Measurements from ENCODE around the gene PGAP1. TPM values are rescaled to one million over a fixed set of nuclear protein-coding genes. Genes with fewer than 3 reads are reported as not detected.
A peak's percentile ranks its signal among the peaks of the same experiment; 100 is the strongest.

PGAP1 gene
- total RNA-seq, 6 donors from 2014 or later = 4.2 to 15.5 (median 10.5) TPM

DNA sequence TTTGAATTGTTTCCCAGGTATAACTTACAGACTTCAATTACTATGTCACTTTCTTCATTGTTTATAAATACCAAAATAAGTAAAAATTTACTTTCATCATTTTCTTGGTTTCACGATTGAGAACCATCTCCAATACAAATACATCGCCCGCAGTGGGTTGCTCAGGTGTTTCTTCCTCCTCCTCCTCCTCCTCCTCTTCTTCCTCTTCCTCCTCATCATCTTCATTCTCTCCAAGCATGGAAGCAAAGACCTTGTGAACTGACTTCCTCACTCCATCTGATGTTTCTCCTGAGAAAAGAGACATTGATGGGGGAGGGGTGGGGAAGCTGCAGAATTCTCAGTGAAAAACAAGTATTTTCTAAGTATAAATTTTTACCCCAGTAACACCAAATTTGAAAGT lies 133.6 kb downstream of the PGAP1 start:
- Histone ChIP-seq H3K9me3 (no peaks in the 10 kb centered on the region), H3K4me1 (peaks cover 0 to 10% (median under 1%) of the 10 kb centered on the region in 4 donors), H3K27ac (no peak overlapping the region), H3K36me3 (peaks cover 21 to 91% (median 37%) of the 10 kb centered on the region in 4 donors), H3K4me3 (no peak overlapping the region), H3K27me3 (no peaks in the 10 kb centered on the region)
- WGBS, 2 donors = 85 to 91% methylated on average over 3 of the region's 3 CpGs
- TF ChIP-seq POLR2A (IDR thresholded peaks at IDR 0.05) (no peak), POLR2AphosphoS5 (IDR thresholded peaks at IDR 0.05) (no peak), EP300 (IDR thresholded peaks at IDR 0.05) (no peak)
- TF ChIP-seq, protein P1, sequence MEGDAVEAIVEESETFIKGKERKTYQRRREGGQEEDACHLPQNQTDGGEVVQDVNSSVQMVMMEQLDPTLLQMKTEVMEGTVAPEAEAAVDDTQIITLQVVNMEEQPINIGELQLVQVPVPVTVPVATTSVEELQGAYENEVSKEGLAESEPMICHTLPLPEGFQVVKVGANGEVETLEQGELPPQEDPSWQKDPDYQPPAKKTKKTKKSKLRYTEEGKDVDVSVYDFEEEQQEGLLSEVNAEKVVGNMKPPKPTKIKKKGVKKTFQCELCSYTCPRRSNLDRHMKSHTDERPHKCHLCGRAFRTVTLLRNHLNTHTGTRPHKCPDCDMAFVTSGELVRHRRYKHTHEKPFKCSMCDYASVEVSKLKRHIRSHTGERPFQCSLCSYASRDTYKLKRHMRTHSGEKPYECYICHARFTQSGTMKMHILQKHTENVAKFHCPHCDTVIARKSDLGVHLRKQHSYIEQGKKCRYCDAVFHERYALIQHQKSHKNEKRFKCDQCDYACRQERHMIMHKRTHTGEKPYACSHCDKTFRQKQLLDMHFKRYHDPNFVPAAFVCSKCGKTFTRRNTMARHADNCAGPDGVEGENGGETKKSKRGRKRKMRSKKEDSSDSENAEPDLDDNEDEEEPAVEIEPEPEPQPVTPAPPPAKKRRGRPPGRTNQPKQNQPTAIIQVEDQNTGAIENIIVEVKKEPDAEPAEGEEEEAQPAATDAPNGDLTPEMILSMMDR (IDR thresholded peaks at IDR 0.05) = no peak
- ATAC-seq (ENCODE audit: low FRiP score in 2 of 2) = no peak
- no peak for DNase-seq

DNA sequence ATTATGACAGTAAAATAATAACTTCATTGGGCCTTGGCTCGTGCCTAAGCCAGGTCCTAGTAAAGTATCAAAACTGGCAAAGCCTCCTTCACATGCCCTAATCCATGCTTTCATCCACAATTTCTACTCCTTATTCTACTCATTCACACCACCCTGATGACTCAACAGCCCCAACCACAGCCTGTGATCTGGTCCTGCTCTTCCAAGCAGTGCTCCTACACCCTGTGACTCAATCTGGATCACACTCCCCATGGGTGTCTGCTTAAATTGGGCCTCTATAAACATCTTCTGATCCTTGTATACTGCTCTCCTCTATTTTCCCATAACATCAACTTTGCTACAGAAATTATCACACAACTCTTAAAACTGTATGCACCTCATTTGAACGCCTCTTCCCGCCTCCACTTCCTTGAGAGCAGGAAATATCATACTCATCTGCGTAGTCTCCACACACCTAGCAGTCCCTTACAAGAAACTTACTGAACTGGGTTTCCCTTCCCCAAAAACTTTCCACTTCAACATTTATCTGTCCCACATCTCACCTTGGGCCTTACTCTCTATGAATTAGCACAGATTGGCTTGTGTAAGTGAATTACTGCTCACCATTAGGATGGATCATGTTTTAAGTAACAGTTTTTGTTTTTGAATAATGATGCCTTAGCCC lies 142.9 kb downstream of the PGAP1 start:
- TF ChIP-seq POLR2A (IDR thresholded peaks at IDR 0.05) = no peak
- TF ChIP-seq EP300 (IDR thresholded peaks at IDR 0.05) = no peak
- no peak for TF ChIP-seq POLR2AphosphoS5 (IDR thresholded peaks at IDR 0.05)
- TF ChIP-seq, protein P1 (IDR thresholded peaks at IDR 0.05) = no peak
- Histone ChIP-seq H3K9me3 (no peaks in the 10 kb centered on the region), H3K4me1 (no peaks in the 10 kb centered on the region), H3K27me3 (no peaks in the 10 kb centered on the region), H3K27ac (no peak overlapping the region), H3K4me3 (no peak overlapping the region), H3K36me3 (peaks cover 19 to 90% (median 40%) of the 10 kb centered on the region in 4 donors)
- 91 to 95% methylated on average over 4 of the region's 4 CpGs for WGBS, 2 donors
- DNase-seq = no peak
- peak in 1 of 2 donors; percentile 81 for ATAC-seq (ENCODE audit: low FRiP score in 2 of 2)

Small RNA genes within 50 kb of the gene (small RNA-seq; reads per million reads assigned to genes)
- 0 reads per million in 4 donors for gene AC012486.1

Other genes with a start within 250 kb of the PGAP1 start
- gene GTF3C3, start 127.0 kb downstream of the PGAP1 start, total RNA-seq = 10 to 100 TPM; 14.9 to 38.0 (median 25.1) TPM
- gene C2orf66, start 117.4 kb downstream of the PGAP1 start, total RNA-seq = 1 to 10 TPM in 2 of 6 donors, under 1 TPM in 1, not detected in 3; 0.30 to 1.2 (median 1.0) TPM